ENCODE results near the gene SC5D.

SC5D gene

DNA sequence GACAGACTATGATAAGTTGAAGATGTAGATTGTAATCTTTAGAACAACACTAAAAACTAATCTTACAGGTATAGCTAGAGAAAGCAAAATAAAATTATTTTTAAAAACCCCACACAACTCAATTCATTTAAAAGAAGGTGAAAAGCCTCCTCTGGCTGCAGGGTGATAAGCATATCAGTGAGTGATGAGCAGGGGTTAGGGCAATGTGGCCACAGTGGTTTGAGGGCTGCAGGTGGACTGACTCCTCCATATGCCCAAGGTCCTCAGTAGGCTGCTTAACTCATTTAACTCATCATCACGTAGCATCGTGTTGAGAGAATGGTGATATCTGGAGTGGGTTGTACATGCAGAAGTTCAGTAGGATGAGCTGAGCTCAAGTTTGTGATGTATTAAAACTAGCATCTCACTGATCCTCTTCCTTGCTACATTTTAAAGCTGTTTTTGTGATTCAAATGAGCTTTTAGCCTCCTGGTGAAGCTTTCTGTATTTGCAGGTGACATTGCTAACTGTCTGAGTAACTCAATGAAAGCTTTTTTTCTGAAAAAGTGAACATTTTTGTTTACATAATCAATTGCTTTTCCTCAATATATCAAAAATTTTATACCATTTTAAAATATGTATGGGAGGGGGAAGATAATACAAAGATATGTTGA is 37.0 kb upstream of the SC5D start:
- Histone ChIP-seq H3K4me3 (ENCODE audit: low read depth in 1 of 5, low read length in 5 of 5) (no peak overlapping the region), H3K27me3 (ENCODE audit: control insufficient read depth in 5 of 5, insufficient read depth in 4 of 5, low read length in 5 of 5) (no peaks in the 10 kb centered on the region), H3K36me3 (ENCODE audit: control insufficient read depth in 5 of 5, insufficient read depth in 5 of 5, low read length in 5 of 5) (no peaks in the 10 kb centered on the region), H3K27ac (ENCODE audit: low read depth, low read length) (no peak overlapping the region), H3K9me3 (ENCODE audit: control insufficient read depth in 5 of 5, low read length in 5 of 5) (no peaks in the 10 kb centered on the region), H3K9ac (ENCODE audit: low read length in 5 of 5) (no peak overlapping the region), H3K4me1 (ENCODE audit: control insufficient read depth in 5 of 5, insufficient read depth in 5 of 5, low read length in 5 of 5) (no peaks in the 10 kb centered on the region)

DNA sequence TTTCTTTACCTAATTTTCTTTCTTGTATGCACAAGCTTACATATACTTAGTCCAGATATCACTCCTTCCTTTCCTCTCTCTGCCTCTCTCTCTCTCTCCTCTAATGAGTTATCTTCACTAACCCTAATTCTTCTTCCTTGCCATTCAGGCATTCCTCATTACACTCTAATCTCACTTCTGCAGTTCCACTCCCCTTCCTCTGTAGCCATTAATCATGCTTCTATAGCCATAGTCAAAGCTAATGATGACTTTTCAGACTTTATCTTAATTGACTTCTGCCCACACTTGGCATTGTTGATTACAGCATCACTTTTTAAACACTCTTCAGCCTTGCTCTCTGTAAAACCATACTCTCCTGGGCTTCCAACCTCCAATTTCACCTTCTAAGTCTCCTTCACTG is 35.3 kb upstream of the SC5D start:
- no peaks in the 10 kb centered on the region for H3K9me3 ChIP-seq (ENCODE audit: control insufficient read depth in 5 of 5, low read length in 5 of 5)
- no peak overlapping the region for H3K9ac ChIP-seq (ENCODE audit: low read length in 5 of 5)
- H3K27me3 ChIP-seq (ENCODE audit: control insufficient read depth in 5 of 5, insufficient read depth in 4 of 5, low read length in 5 of 5), result no peaks in the 10 kb centered on the region
- H3K4me3 ChIP-seq (ENCODE audit: low read depth in 1 of 5, low read length in 5 of 5), result no peak overlapping the region
- H3K27ac ChIP-seq (ENCODE audit: low read depth, low read length), result no peak overlapping the region
- H3K36me3 ChIP-seq (ENCODE audit: control insufficient read depth in 5 of 5, insufficient read depth in 5 of 5, low read length in 5 of 5), result no peaks in the 10 kb centered on the region
- no peaks in the 10 kb centered on the region for H3K4me1 ChIP-seq (ENCODE audit: control insufficient read depth in 5 of 5, insufficient read depth in 5 of 5, low read length in 5 of 5)

DNA sequence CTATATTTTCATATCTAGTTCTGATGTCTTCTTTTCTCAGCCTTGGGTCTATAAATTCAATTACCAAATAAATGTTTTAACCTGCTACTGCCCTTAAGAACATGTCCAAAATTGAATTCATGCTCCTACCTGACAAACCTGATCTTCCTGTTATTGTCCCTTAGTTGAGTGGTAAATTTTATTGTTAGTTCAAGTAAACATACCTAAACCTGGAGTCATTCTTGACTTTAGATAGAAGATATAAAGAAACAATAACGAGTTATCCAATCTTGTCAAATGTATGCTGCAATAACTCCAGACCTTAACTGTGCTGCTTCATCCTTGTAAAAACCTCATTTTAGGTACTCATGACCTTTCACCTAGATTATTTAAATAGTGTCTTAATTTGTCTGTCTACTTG is 34.6 kb upstream of the SC5D start:
- H3K9me3 ChIP-seq (ENCODE audit: control insufficient read depth in 5 of 5, low read length in 5 of 5), result no peaks in the 10 kb centered on the region
- no peaks in the 10 kb centered on the region for H3K36me3 ChIP-seq (ENCODE audit: control insufficient read depth in 5 of 5, insufficient read depth in 5 of 5, low read length in 5 of 5)
- H3K9ac ChIP-seq (ENCODE audit: low read length in 5 of 5), result no peak overlapping the region
- H3K27ac ChIP-seq (ENCODE audit: low read depth, low read length), result no peak overlapping the region
- no peaks in the 10 kb centered on the region for H3K27me3 ChIP-seq (ENCODE audit: control insufficient read depth in 5 of 5, insufficient read depth in 4 of 5, low read length in 5 of 5)
- no peak overlapping the region for H3K4me3 ChIP-seq (ENCODE audit: low read depth in 1 of 5, low read length in 5 of 5)
- H3K4me1 ChIP-seq (ENCODE audit: control insufficient read depth in 5 of 5, insufficient read depth in 5 of 5, low read length in 5 of 5), result no peaks in the 10 kb centered on the region

DNA sequence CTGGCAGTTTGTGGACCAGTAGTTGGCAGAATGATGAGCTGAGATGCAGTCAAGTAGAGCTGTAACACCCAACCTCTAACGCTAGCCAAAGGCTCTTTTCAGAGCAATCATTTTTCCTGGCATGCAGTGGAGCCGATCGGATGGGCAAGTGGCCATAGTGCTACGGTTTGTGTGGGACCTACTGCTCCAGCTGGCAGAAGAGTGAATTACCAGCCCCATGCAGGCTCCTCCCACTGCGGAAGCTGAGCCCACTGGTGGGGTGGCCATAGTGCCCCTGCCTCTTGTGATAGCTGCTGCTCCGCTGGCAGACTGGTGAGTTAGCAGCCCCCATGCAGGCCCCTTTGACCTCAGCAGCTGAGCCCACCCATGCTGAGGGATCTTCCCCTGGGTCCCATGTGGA is 27.0 kb upstream of the SC5D start:
- H3K36me3 ChIP-seq (ENCODE audit: control insufficient read depth in 5 of 5, insufficient read depth in 5 of 5, low read length in 5 of 5), result no peaks in the 10 kb centered on the region
- H3K4me1 ChIP-seq (ENCODE audit: control insufficient read depth in 5 of 5, insufficient read depth in 5 of 5, low read length in 5 of 5), result no peaks in the 10 kb centered on the region
- H3K4me3 ChIP-seq (ENCODE audit: low read depth in 1 of 5, low read length in 5 of 5), result no peak overlapping the region
- H3K9ac ChIP-seq (ENCODE audit: low read length in 5 of 5), result no peak overlapping the region
- H3K27ac ChIP-seq (ENCODE audit: low read depth, low read length), result no peak overlapping the region
- peaks cover 0 to 3% (median 0%) of the 10 kb centered on the region in 5 donors for H3K9me3 ChIP-seq (ENCODE audit: control insufficient read depth in 5 of 5, low read length in 5 of 5)
- peaks cover 2 to 18% (median 12%) of the 10 kb centered on the region in 5 donors for H3K27me3 ChIP-seq (ENCODE audit: control insufficient read depth in 5 of 5, insufficient read depth in 4 of 5, low read length in 5 of 5)

GRCh38 chr11:121268581-121268980 is 24.0 kb upstream of the SC5D start:
- H3K27ac ChIP-seq (ENCODE audit: low read depth, low read length), result no peak overlapping the region
- no peaks in the 10 kb centered on the region for H3K36me3 ChIP-seq (ENCODE audit: control insufficient read depth in 5 of 5, insufficient read depth in 5 of 5, low read length in 5 of 5)
- H3K4me1 ChIP-seq (ENCODE audit: control insufficient read depth in 5 of 5, insufficient read depth in 5 of 5, low read length in 5 of 5), result no peaks in the 10 kb centered on the region
- no peak overlapping the region for H3K4me3 ChIP-seq (ENCODE audit: low read depth in 1 of 5, low read length in 5 of 5)
- peaks cover 0 to 3% (median 0%) of the 10 kb centered on the region in 5 donors for H3K9me3 ChIP-seq (ENCODE audit: control insufficient read depth in 5 of 5, low read length in 5 of 5)
- H3K27me3 ChIP-seq (ENCODE audit: control insufficient read depth in 5 of 5, insufficient read depth in 4 of 5, low read length in 5 of 5), result peaks cover 2 to 18% (median 12%) of the 10 kb centered on the region in 5 donors
- H3K9ac ChIP-seq (ENCODE audit: low read length in 5 of 5), result no peak overlapping the region

DNA sequence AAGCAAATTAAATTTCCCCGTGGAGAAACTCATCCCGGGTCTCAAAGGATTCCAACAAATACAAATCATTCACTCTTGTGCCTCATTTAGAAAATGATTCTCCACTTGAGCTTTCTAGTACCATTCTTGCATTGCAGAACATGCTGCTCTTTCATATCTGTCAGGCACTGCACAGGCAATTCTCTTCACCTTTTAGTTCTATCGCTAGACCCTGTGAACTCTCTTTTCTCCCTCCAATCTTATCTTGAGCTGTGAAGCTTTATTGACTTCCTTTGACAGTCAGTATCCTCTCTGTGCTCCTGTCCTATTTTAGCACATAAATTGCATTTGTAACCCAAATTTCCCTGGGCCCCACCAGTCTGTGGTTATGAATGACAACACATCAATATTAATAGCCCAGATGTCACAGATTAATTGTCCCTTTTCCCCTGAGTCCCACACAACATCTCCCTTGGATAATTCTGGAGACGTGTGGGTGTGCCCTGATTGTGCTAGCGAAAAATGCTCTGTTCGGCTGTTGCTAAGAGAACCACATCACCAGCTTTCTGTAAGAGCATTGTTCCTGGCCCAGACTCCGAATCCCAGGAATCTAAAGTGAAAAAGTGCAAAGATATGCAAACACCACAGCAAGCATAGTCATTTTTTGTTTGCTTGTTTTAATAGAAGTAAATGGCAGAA is 22.4 kb upstream of the SC5D start:
- no peak overlapping the region for H3K4me3 ChIP-seq (ENCODE audit: low read depth in 1 of 5, low read length in 5 of 5)
- peaks cover 2 to 18% (median 11%) of the 10 kb centered on the region in 5 donors for H3K27me3 ChIP-seq (ENCODE audit: control insufficient read depth in 5 of 5, insufficient read depth in 4 of 5, low read length in 5 of 5)
- no peak overlapping the region for H3K27ac ChIP-seq (ENCODE audit: low read depth, low read length)

DNA sequence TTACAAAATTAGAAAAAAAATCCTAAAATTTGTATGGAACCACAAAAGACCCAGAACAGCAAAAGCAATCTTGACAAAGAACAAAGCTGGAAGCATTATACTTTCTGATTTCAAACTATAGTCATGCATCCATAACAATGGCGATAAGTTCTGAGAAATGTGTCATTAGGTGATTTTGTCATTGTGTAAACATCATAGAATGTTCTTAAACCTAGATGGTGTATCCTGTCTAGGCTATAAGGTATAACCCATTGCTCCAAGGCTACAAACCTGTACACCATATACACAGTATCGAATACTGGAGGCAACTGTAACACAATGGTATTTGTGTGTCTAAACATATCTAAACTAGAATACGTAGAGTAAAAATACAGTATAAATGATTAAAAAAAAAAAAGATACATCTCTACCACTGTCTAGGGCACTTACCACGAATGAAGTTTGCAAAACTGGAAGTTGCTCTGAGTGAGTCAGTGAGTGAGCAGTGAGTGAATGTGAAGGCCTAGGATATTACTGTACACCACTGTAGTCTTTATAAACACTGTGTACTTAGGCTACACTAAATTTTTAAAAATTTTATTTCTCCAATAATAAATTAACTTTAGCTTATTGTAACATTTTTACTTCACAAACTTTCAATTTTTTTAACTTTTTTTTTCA is 18.1 kb upstream of the SC5D start:
- H3K4me1 ChIP-seq (ENCODE audit: control insufficient read depth in 5 of 5, insufficient read depth in 5 of 5, low read length in 5 of 5), result no peaks in the 10 kb centered on the region
- no peak overlapping the region for H3K4me3 ChIP-seq (ENCODE audit: low read depth in 1 of 5, low read length in 5 of 5)
- peaks cover 0 to 5% (median 0%) of the 10 kb centered on the region in 5 donors for H3K27me3 ChIP-seq (ENCODE audit: control insufficient read depth in 5 of 5, insufficient read depth in 4 of 5, low read length in 5 of 5)
- no peaks in the 10 kb centered on the region for H3K36me3 ChIP-seq (ENCODE audit: control insufficient read depth in 5 of 5, insufficient read depth in 5 of 5, low read length in 5 of 5)
- no peak overlapping the region for H3K9ac ChIP-seq (ENCODE audit: low read length in 5 of 5)
- H3K9me3 ChIP-seq (ENCODE audit: control insufficient read depth in 5 of 5, low read length in 5 of 5), result peaks cover 0 to 7% (median 2%) of the 10 kb centered on the region in 5 donors
- no peak overlapping the region for H3K27ac ChIP-seq (ENCODE audit: low read depth, low read length)

More for the DNA sequence above, 22.4 kb upstream of the SC5D start:
- Histone ChIP-seq H3K36me3 (ENCODE audit: control insufficient read depth in 5 of 5, insufficient read depth in 5 of 5, low read length in 5 of 5) (no peaks in the 10 kb centered on the region), H3K4me1 (ENCODE audit: control insufficient read depth in 5 of 5, insufficient read depth in 5 of 5, low read length in 5 of 5) (no peaks in the 10 kb centered on the region), H3K9me3 (ENCODE audit: control insufficient read depth in 5 of 5, low read length in 5 of 5) (peaks cover 0 to 3% (median 0%) of the 10 kb centered on the region in 5 donors), H3K9ac (ENCODE audit: low read length in 5 of 5) (no peak overlapping the region)

DNA sequence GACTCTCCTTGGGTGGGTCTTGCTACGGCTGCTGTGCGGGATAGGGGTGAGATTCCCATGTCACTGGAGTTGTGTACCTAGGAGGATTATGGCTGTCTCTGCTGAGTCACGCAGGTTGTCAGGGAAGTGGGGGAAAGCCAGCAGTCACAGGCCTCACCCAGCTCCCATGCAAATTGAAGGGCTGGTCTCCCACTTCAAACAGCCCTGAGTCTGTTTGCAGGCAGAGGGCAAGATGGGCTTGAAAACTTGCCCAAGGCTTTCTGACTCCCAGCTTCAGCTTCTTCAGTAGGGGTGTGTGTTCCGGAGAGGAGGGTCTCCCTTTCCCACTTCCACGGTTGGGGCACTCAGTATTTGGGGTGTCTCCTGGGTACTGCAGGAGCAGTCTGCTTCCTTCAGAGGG is 10.9 kb upstream of the SC5D start:
- Histone ChIP-seq H3K4me3 (ENCODE audit: low read depth in 1 of 5, low read length in 5 of 5) (peak overlapping the region in 1 of 5 donors; percentile 9), H3K4me1 (ENCODE audit: control insufficient read depth in 5 of 5, insufficient read depth in 5 of 5, low read length in 5 of 5) (peaks cover 0 to 9% (median 0%) of the 10 kb centered on the region in 5 donors), H3K36me3 (ENCODE audit: control insufficient read depth in 5 of 5, insufficient read depth in 5 of 5, low read length in 5 of 5) (no peaks in the 10 kb centered on the region), H3K9me3 (ENCODE audit: control insufficient read depth in 5 of 5, low read length in 5 of 5) (peaks cover 0 to 14% (median 7%) of the 10 kb centered on the region in 5 donors), H3K9ac (ENCODE audit: low read length in 5 of 5) (no peak overlapping the region), H3K27ac (ENCODE audit: low read depth, low read length) (no peak overlapping the region), H3K27me3 (ENCODE audit: control insufficient read depth in 5 of 5, insufficient read depth in 4 of 5, low read length in 5 of 5) (peaks cover 0 to 4% (median 0%) of the 10 kb centered on the region in 5 donors)

- peaks cover 0 to 9% (median 0%) of the 10 kb centered on the region in 5 donors for H3K4me1 ChIP-seq (ENCODE audit: control insufficient read depth in 5 of 5, insufficient read depth in 5 of 5, low read length in 5 of 5)
- no peak overlapping the region for H3K4me3 ChIP-seq (ENCODE audit: low read depth in 1 of 5, low read length in 5 of 5)
- no peaks in the 10 kb centered on the region for H3K36me3 ChIP-seq (ENCODE audit: control insufficient read depth in 5 of 5, insufficient read depth in 5 of 5, low read length in 5 of 5)
- H3K27me3 ChIP-seq (ENCODE audit: control insufficient read depth in 5 of 5, insufficient read depth in 4 of 5, low read length in 5 of 5), result peaks cover 0 to 4% (median 0%) of the 10 kb centered on the region in 5 donors
- H3K9ac ChIP-seq (ENCODE audit: low read length in 5 of 5), result no peak overlapping the region
- no peak overlapping the region for H3K27ac ChIP-seq (ENCODE audit: low read depth, low read length)
- peaks cover 0 to 14% (median 7%) of the 10 kb centered on the region in 5 donors for H3K9me3 ChIP-seq (ENCODE audit: control insufficient read depth in 5 of 5, low read length in 5 of 5)
These were observed 10.2 kb upstream of the SC5D start for GRCh38 chr11:121282386-121282785.
